Measurements from ENCODE around the gene ACTN1. TPM values are rescaled to one million over a fixed set of nuclear protein-coding genes. Genes with fewer than 3 reads are reported as not detected.

ACTN1 gene
- total RNA-seq, 1 donor from 2014 or later: 70.7 TPM

DNA sequence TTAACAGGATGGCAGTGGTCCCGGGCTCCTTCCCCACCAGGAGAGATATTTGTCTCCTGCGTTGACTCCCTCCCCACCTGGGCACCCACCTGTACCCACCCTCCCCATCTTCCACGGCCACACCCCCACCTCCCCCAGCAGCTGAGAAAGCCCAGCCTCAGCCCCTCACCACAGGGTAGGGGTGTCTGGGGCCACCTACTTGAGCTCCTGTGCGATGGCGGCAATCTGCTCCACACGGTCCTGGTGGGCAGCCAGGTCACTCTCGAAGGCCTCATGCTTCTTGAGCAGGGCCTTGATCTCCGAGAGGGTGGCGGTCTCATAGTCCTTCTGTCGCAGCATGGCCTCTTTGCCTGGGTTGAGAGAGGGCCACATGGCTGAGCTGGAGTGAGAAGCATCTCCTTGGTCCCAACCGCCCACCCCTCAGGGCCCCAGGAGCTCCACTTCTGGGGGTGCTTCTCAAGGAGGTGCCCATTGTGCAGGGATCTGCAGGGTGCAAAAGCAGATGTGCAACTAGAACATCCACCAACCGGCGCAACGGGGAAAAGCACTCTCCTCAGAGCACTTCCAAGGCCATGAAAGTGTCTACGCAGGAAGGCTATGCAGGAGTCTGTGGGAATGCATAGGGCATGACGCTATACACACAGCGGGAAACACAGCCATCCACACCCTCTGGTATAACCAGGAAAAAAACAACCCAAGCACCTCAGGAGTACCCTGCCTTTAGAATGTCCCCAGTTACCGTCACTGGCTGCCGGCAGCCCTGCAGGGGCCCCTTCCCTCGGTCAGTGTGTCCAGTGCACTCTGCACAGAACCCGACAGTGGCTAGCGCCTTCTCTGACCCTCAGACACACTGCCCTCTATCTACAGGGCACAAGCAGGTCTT is 93.6 kb downstream of the ACTN1 start:
- no peak overlapping the region for H3K4me3 Mint-ChIP-seq
- Histone ChIP-seq H3K79me2 (ENCODE audit: low read depth) (no peaks in the 10 kb centered on the region), H3K27me3 (no peaks in the 10 kb centered on the region), H3K4me1 (no peaks in the 10 kb centered on the region), H4K20me1 (ENCODE audit: low read depth) (no peaks in the 10 kb centered on the region), H3K9ac (no peak overlapping the region), H3K9me3 (ENCODE audit: low read depth) (no peaks in the 10 kb centered on the region), H3K4me3 (no peak overlapping the region), H2AFZ (replicated peaks) (no peak overlapping the region), H3K4me2 (no peak overlapping the region), H3K27ac (no peak overlapping the region), H3K36me3 (no peaks in the 10 kb centered on the region), H3F3A (ENCODE audit: low read depth) (no peaks in the 10 kb centered on the region)
- no peaks in the 10 kb centered on the region for H3K9me3 Mint-ChIP-seq
- H3K27me3 Mint-ChIP-seq (ENCODE audit: insufficient read depth, low read depth): peaks cover 4% of the 10 kb centered on the region
- H3K27ac Mint-ChIP-seq: no peak overlapping the region
- peaks cover 3% of the 10 kb centered on the region for H3K4me1 Mint-ChIP-seq
- no peak for TF ChIP-seq EZH2 (IDR thresholded peaks at IDR 0.05)
- no peak for DNase-seq (ENCODE audit: low spot score)
- H3K36me3 Mint-ChIP-seq: peaks cover 37% of the 10 kb centered on the region

DNA sequence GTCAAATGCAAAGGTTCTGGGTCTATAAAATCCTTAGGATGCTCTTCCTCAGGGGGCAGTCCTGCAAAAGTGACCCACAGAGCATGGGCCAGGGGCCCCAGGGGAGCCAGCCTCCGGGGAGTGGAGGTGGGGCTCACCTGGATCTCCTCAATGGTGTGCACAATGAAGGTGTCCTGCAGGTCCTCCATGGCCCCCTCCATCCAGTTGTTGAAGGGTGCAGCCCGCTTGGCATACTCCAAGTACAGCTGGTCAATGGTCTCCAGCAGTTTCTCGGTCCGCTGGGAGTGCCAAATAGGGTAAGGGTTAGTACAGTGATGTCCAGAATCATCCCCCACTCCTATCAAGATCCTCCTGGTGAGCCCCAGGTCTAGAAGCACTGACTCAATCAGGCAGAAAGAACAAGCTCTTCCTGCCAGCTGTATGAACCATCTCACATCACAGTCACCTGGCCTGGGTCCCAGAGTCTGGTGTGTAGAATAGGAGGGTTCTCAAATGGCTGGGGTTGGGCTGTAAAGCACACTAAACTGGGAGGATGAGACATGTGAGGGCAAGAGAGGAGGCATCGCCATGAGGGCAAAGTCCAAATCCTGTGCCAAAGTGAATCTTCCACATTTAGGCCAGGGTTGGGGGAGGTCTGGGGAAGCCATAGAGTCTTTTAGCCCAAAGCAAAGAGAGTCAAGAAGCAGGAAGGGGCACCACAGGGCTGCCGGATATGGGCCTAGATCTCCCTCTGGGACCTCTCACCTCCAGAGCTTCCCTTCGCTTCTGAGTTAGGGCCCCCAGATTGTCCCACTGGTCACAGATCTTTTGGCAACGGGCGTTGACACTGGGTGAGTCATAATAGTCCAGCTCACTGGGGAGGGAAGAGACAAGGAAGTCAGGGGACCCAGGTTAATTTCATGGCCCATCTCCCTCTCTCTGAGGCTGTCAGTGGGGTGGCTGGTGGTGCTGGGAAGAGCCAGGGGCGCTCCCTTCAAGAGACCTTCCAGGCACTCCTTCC is 94.8 kb downstream of the ACTN1 start:
- Histone ChIP-seq H3K27ac (no peak overlapping the region), H4K20me1 (ENCODE audit: low read depth) (no peaks in the 10 kb centered on the region), H3K9ac (no peak overlapping the region), H3K4me3 (no peak overlapping the region), H3K4me1 (no peaks in the 10 kb centered on the region), H3K4me2 (no peak overlapping the region), H3K27me3 (no peaks in the 10 kb centered on the region), H3K9me3 (ENCODE audit: low read depth) (no peaks in the 10 kb centered on the region), H2AFZ (replicated peaks) (no peak overlapping the region), H3K36me3 (no peaks in the 10 kb centered on the region), H3F3A (ENCODE audit: low read depth) (no peaks in the 10 kb centered on the region), H3K79me2 (ENCODE audit: low read depth) (no peaks in the 10 kb centered on the region)
- Mint-ChIP-seq H3K36me3 (peaks cover 36% of the 10 kb centered on the region), H3K9me3 (no peaks in the 10 kb centered on the region), H3K27ac (no peak overlapping the region), H3K4me3 (no peak overlapping the region), H3K4me1 (peaks cover 3% of the 10 kb centered on the region), H3K27me3 (ENCODE audit: insufficient read depth, low read depth) (peaks cover 4% of the 10 kb centered on the region)
- TF ChIP-seq, protein P1, sequence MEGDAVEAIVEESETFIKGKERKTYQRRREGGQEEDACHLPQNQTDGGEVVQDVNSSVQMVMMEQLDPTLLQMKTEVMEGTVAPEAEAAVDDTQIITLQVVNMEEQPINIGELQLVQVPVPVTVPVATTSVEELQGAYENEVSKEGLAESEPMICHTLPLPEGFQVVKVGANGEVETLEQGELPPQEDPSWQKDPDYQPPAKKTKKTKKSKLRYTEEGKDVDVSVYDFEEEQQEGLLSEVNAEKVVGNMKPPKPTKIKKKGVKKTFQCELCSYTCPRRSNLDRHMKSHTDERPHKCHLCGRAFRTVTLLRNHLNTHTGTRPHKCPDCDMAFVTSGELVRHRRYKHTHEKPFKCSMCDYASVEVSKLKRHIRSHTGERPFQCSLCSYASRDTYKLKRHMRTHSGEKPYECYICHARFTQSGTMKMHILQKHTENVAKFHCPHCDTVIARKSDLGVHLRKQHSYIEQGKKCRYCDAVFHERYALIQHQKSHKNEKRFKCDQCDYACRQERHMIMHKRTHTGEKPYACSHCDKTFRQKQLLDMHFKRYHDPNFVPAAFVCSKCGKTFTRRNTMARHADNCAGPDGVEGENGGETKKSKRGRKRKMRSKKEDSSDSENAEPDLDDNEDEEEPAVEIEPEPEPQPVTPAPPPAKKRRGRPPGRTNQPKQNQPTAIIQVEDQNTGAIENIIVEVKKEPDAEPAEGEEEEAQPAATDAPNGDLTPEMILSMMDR (IDR thresholded peaks at IDR 0.05): no peak
- TF ChIP-seq EZH2phosphoT487 (IDR thresholded peaks at IDR 0.05) (no peak), EZH2 (IDR thresholded peaks at IDR 0.05) (no peak)
- no peak for DNase-seq (ENCODE audit: low spot score)

DNA sequence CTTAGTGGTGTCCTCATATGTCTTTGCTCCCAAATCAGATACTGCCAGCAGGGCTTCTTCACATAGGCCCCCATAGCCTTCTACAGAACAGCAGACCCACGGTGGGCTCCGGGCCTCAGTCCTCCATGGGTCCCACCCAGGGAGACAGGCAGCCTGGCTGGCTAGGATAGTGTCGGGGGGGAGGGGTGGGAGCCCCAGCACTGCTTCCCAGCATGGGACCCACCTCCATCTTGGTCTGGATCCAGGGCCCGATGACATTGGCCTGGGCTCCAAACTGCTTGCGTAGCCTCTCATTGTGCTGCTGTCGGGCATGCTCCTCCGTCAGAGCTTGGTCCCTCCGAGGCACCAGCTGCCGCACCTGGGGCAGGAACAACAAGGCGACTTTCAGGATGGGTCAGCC is 96.9 kb downstream of the ACTN1 start:
- peaks cover 35% of the 10 kb centered on the region for H3K36me3 Mint-ChIP-seq
- Histone ChIP-seq H3K79me2 (ENCODE audit: low read depth) (no peaks in the 10 kb centered on the region), H3K27me3 (no peaks in the 10 kb centered on the region), H3K27ac (no peak overlapping the region), H3K36me3 (no peaks in the 10 kb centered on the region), H3K9me3 (ENCODE audit: low read depth) (no peaks in the 10 kb centered on the region), H2AFZ (replicated peaks) (no peak overlapping the region), H3K9ac (no peak overlapping the region), H3K4me3 (no peak overlapping the region), H3K4me1 (no peaks in the 10 kb centered on the region), H4K20me1 (ENCODE audit: low read depth) (no peaks in the 10 kb centered on the region), H3F3A (ENCODE audit: low read depth) (no peaks in the 10 kb centered on the region), H3K4me2 (no peak overlapping the region)
- no peak overlapping the region for H3K27ac Mint-ChIP-seq
- H3K4me1 Mint-ChIP-seq: peaks cover 3% of the 10 kb centered on the region
- TF ChIP-seq EZH2phosphoT487 (IDR thresholded peaks at IDR 0.05) (no peak), EZH2 (IDR thresholded peaks at IDR 0.05) (no peak)
- TF ChIP-seq, protein P1 (IDR thresholded peaks at IDR 0.05): no peak
- no peak overlapping the region for H3K4me3 Mint-ChIP-seq
- no peak for DNase-seq (ENCODE audit: low spot score)
- H3K9me3 Mint-ChIP-seq: no peaks in the 10 kb centered on the region
- peaks cover 4% of the 10 kb centered on the region for H3K27me3 Mint-ChIP-seq (ENCODE audit: insufficient read depth, low read depth)
